SH-SY5Y (cell line): ENCODE data around the gene CACNA2D1.

Experiments used
- GATA2 ChIP-seq: IDR thresholded peaks from 2 replicates; pipeline ENCODE4 v1.6.1; 2011; ENCODE audit warnings: mild to moderate bottlenecking, low read depth, low read length
- GATA3 ChIP-seq: IDR thresholded peaks from 2 replicates; pipeline ENCODE4 v1.6.1; 2011; ENCODE audit warnings: low read depth, mild to moderate bottlenecking, low read length, moderate library complexity

DNA sequence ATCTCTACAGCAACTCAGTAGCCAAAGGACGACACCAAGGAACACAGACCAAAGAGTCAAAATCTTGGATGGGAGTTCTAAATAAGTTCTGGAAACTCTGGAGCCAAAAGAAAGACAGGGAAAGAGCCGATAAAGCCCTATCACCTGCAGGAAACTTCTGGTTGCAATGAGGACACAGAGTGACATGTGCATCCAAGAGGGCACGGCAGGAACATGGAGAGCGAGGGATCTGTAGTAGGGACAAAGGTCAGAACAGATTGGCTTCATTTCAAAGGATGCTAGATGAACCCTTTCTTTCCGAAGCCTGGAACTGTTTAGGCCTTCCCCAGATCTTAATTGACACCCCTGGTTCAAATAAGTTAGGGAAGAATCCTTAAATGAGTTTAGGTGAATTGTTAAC, 39.5 kb downstream of the CACNA2D1 start:
- TF ChIP-seq GATA2 (no peak), GATA3 (no peak)
